ENCODE results near the gene TRRAP. TPM values are rescaled to one million over a fixed set of nuclear protein-coding genes. Genes with fewer than 3 reads are reported as not detected.
A peak's percentile ranks its signal among the peaks of the same experiment; 100 is the strongest.

Gene TRRAP
- total RNA-seq, 6 donors from 2014 or later: 29.1 to 53.4 (median 37.5) TPM

- no peak overlapping the region for H3K27ac ChIP-seq
- no peak overlapping the region for H3K4me3 ChIP-seq
- no peaks in the 10 kb centered on the region for H3K9me3 ChIP-seq
- no peak for ATAC-seq (ENCODE audit: low FRiP score in 2 of 2)
- H3K4me1 ChIP-seq: no peaks in the 10 kb centered on the region
- TF ChIP-seq POLR2AphosphoS5 (IDR thresholded peaks at IDR 0.05): no peak
- WGBS, 2 donors: 65 to 77% methylated on average over 8 of the region's 8 CpGs
- no peaks in the 10 kb centered on the region for H3K36me3 ChIP-seq
- H3K27me3 ChIP-seq: no peaks in the 10 kb centered on the region
- no peak for DNase-seq
Measured at GRCh38 chr7:98834949-98835348, 43.4 kb upstream of the TRRAP start.

GRCh38 chr7:98836811-98837629 lies 41.3 kb upstream of the TRRAP start:
- Histone ChIP-seq H3K27me3 (no peaks in the 10 kb centered on the region), H3K27ac (no peak overlapping the region), H3K36me3 (no peaks in the 10 kb centered on the region), H3K4me3 (no peak overlapping the region), H3K4me1 (no peaks in the 10 kb centered on the region), H3K9me3 (no peaks in the 10 kb centered on the region)
- no peak for ATAC-seq (ENCODE audit: low FRiP score in 2 of 2)
- DNase-seq: no peak
- WGBS, 2 donors: 17 to 28% methylated on average over 10 of the region's 10 CpGs
- TF ChIP-seq POLR2AphosphoS5 (IDR thresholded peaks at IDR 0.05) (no peak), EP300 (IDR thresholded peaks at IDR 0.05) (no peak), CTCF (IDR thresholded peaks at IDR 0.05) (peak in 3 of 6 experiments; percentile 9 to 36 (median 27)), POLR2A (IDR thresholded peaks at IDR 0.05) (no peak)

GRCh38 chr7:98837630-98837972 lies 40.7 kb upstream of the TRRAP start:
- DNase-seq (no peak), ATAC-seq (ENCODE audit: low FRiP score in 2 of 2) (no peak)
- Histone ChIP-seq H3K4me1 (no peaks in the 10 kb centered on the region), H3K9me3 (no peaks in the 10 kb centered on the region), H3K27me3 (no peaks in the 10 kb centered on the region), H3K27ac (no peak overlapping the region), H3K4me3 (no peak overlapping the region), H3K36me3 (no peaks in the 10 kb centered on the region)
- TF ChIP-seq POLR2A (IDR thresholded peaks at IDR 0.05) (no peak), POLR2AphosphoS5 (IDR thresholded peaks at IDR 0.05) (no peak), EP300 (IDR thresholded peaks at IDR 0.05) (no peak), CTCF (IDR thresholded peaks at IDR 0.05) (no peak)
- 56 to 74% methylated on average over 5 of the region's 5 CpGs for WGBS, 2 donors

- no peak for TF ChIP-seq POLR2A (IDR thresholded peaks at IDR 0.05)
- no peak for TF ChIP-seq POLR2AphosphoS5 (IDR thresholded peaks at IDR 0.05)
- no peak for TF ChIP-seq EP300 (IDR thresholded peaks at IDR 0.05)
- TF ChIP-seq CTCF (IDR thresholded peaks at IDR 0.05): no peak
- WGBS, 2 donors: 67 to 80% methylated on average over 11 of the region's 11 CpGs
Measured at GRCh38 chr7:98840096-98840495, 38.2 kb upstream of the TRRAP start.

GRCh38 chr7:98840722-98841121 lies 37.6 kb upstream of the TRRAP start:
- 48 to 68% methylated on average over 4 of the region's 4 CpGs for WGBS, 2 donors
- ATAC-seq (ENCODE audit: low FRiP score in 2 of 2): no peak

More at GRCh38 chr7:98840096-98840495, 38.2 kb upstream of the TRRAP start:
- Histone ChIP-seq H3K4me1 (no peaks in the 10 kb centered on the region), H3K9me3 (no peaks in the 10 kb centered on the region), H3K27me3 (no peaks in the 10 kb centered on the region), H3K27ac (no peak overlapping the region), H3K36me3 (no peaks in the 10 kb centered on the region), H3K4me3 (no peak overlapping the region)
- no peak for DNase-seq
- ATAC-seq (ENCODE audit: low FRiP score in 2 of 2): no peak

More at GRCh38 chr7:98840722-98841121, 37.6 kb upstream of the TRRAP start:
- Histone ChIP-seq H3K9me3 (no peaks in the 10 kb centered on the region), H3K27ac (no peak overlapping the region), H3K4me1 (no peaks in the 10 kb centered on the region), H3K27me3 (no peaks in the 10 kb centered on the region), H3K36me3 (no peaks in the 10 kb centered on the region), H3K4me3 (no peak overlapping the region)
- no peak for TF ChIP-seq EP300 (IDR thresholded peaks at IDR 0.05)
- TF ChIP-seq POLR2AphosphoS5 (IDR thresholded peaks at IDR 0.05): no peak
- no peak for TF ChIP-seq POLR2A (IDR thresholded peaks at IDR 0.05)
- TF ChIP-seq CTCF (IDR thresholded peaks at IDR 0.05): no peak
- DNase-seq: no peak

Measured in upper lobe of left lung (tissue), 6 donors.